Measurements from ENCODE around the gene SARDH. TPM values are rescaled to one million over a fixed set of nuclear protein-coding genes. Genes with fewer than 3 reads are reported as not detected.

Gene SARDH
- total RNA-seq, 2 donors from 2014 or later = 20.2 to 61.0 TPM

DNA sequence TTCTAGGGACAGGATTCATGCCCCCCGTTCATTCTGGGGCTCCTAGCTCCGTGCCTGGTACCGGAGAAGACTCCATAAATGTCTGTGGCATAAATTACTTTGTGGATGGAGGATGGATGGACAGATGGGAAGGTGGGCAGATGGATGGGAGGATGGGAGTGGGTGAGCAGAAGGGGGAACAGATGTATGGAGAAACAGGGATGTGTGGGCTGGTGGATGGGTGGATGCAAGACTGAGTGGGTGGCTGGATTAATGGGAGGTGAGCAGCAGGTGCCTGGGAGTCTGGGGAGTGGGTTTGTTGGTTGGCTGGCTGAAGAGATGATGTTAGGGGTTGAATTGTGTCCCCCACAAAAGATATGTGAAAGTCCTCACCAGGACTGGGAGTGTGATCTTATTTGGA is 43.5 kb downstream of the SARDH start:
- Histone ChIP-seq H3K36me3 (replicated peaks in 1 of 2; ENCODE audit: insufficient read depth in 1 of 2, low read depth in 2 of 2) (peaks cover 0 to 7% of the 10 kb centered on the region in 2 donors), H3K9me3 (no peaks in the 10 kb centered on the region), H3K27ac (no peak overlapping the region), H3K4me3 (no peak overlapping the region), H3K4me1 (no peaks in the 10 kb centered on the region), H3K27me3 (no peaks in the 10 kb centered on the region)
- ATAC-seq (no peak), DNase-seq (no peak)
- WGBS, 2 donors = 56 to 72% methylated on average over 3 of the region's 3 CpGs
- TF ChIP-seq POLR2A (IDR thresholded peaks at IDR 0.05) = no peak
- TF ChIP-seq, protein P1, sequence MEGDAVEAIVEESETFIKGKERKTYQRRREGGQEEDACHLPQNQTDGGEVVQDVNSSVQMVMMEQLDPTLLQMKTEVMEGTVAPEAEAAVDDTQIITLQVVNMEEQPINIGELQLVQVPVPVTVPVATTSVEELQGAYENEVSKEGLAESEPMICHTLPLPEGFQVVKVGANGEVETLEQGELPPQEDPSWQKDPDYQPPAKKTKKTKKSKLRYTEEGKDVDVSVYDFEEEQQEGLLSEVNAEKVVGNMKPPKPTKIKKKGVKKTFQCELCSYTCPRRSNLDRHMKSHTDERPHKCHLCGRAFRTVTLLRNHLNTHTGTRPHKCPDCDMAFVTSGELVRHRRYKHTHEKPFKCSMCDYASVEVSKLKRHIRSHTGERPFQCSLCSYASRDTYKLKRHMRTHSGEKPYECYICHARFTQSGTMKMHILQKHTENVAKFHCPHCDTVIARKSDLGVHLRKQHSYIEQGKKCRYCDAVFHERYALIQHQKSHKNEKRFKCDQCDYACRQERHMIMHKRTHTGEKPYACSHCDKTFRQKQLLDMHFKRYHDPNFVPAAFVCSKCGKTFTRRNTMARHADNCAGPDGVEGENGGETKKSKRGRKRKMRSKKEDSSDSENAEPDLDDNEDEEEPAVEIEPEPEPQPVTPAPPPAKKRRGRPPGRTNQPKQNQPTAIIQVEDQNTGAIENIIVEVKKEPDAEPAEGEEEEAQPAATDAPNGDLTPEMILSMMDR (IDR thresholded peaks at IDR 0.05) = no peak
- intact Hi-C loops (cut with DNase I) = no loop called here

DNA sequence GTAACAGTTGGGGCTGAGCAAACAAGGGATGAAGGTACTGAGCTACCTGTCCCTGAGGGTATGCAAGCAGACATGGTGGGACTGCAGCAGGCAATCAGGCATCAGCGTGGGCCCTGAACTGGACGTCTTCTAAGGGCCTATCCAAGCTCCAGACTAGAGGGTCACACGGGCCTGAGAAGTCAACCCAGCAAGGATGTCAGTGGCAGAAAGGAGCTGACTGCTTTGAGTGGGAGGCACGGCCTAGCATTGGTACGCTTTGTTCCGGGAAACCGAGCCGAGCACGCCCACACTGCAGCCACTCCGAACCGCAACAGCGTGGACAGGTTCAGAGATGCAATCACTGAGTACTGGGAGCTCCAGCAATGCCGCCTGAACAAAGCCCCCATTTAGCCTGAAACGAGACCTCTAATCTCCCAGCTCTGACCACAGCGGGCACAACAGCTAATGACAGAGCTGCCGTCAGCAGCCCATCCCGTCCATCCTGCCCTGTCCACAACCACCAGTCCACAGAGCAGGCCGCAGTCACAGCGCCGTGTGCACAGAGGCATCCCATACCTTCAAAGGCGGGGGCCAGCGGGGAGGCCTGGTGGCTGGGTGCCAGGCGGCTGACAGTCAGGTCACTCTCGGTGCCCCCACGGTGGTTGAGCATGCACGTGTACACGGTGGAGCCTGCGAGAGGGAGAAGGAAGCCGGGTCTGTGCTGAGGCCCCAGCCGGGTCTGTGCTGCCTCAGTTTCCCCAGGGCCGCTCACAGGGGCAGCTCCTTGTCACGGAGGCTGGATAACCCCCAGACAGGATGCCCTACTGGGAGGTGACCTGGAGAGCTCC is 44.2 kb downstream of the SARDH start:
- H3K4me3 ChIP-seq = no peak overlapping the region
- 85 to 94% methylated on average over 3 to 28 of the region's 32 CpGs for WGBS, 2 donors
- H3K27me3 ChIP-seq = no peaks in the 10 kb centered on the region
- TF ChIP-seq POLR2A (IDR thresholded peaks at IDR 0.05) = no peak
- TF ChIP-seq, protein P1 (IDR thresholded peaks at IDR 0.05) = no peak
- H3K9me3 ChIP-seq = no peaks in the 10 kb centered on the region
- ATAC-seq = no peak
- H3K36me3 ChIP-seq (replicated peaks in 1 of 2; ENCODE audit: insufficient read depth in 1 of 2, low read depth in 2 of 2) = peaks cover 0 to 9% of the 10 kb centered on the region in 2 donors
- no peaks in the 10 kb centered on the region for H3K4me1 ChIP-seq
- no peak for DNase-seq
- no peak overlapping the region for H3K27ac ChIP-seq
- intact Hi-C loops (cut with DNase I) = no loop called here

DNA sequence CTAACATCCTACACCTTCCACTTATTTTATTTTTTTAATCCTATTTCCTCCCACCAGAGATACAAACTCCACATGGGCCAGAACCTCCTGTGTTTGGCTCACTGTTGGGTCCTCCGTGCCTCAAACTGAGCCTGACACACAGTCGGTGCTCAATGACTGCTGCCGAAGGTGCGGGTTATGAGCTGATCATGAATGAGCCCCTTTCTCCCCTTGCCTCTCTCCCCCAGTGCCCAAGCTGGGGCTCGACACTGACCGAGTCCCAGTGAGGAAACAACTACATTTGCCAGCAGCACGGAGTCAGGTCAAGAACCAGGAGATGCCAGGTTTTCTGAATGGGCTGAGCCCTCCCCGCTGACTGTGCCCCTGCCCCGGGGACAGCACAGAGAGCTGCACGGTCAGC is 45.0 kb downstream of the SARDH start:
- no peaks in the 10 kb centered on the region for H3K9me3 ChIP-seq
- WGBS, 2 donors = 84 to 88% methylated on average over 9 to 10 of the region's 10 CpGs
- ATAC-seq = no peak

DNA sequence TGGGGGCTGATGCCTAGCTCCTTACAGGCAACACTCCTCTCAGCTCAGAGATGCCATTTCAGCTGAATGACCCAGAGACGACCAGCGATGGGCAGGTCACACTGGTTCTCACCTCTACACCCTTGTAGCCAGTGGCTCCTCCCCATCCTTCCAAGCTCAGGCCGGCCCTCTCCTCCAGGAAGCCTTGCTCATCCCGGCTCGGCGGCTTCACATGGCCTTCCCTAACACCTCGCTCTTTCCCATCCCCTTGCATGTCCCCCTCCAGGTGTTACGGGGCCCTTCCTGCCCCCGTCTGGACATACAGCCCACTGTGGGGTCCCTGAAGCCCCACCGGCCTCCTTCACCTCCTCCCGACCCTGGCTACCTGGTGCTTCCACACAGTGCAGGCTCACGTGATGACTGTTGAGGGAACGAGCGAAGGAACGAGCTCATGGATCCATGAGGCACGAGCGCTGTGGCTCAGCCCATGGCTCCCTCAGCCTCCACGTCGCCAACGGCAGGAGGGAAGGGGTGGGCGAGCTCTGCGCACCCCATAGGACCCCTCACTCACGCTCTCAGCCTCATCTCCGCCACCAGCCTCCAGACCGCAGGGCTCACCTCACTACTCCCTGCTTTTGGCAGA is 45.7 kb downstream of the SARDH start:
- H3K4me3 ChIP-seq = no peak overlapping the region
- TF ChIP-seq, protein P1 (IDR thresholded peaks at IDR 0.05) = no peak
- TF ChIP-seq POLR2A (IDR thresholded peaks at IDR 0.05) = no peak
- H3K27ac ChIP-seq = no peak overlapping the region
- H3K36me3 ChIP-seq (replicated peaks in 1 of 2; ENCODE audit: insufficient read depth in 1 of 2, low read depth in 2 of 2) = peaks cover 0 to 9% of the 10 kb centered on the region in 2 donors
- DNase-seq (no peak), ATAC-seq (no peak)
- intact Hi-C loops (cut with DNase I) = no loop called here
- no peaks in the 10 kb centered on the region for H3K27me3 ChIP-seq
- WGBS, 2 donors = 93 to 94% methylated on average over 23 to 25 of the region's 25 CpGs
- no peaks in the 10 kb centered on the region for H3K9me3 ChIP-seq
- H3K4me1 ChIP-seq = no peaks in the 10 kb centered on the region

More for the DNA sequence above, 45.0 kb downstream of the SARDH start:
- DNase-seq = no peak
- no peaks in the 10 kb centered on the region for H3K4me1 ChIP-seq
- intact Hi-C loops (cut with DNase I) = no loop called here
- H3K27ac ChIP-seq = no peak overlapping the region
- TF ChIP-seq POLR2A (IDR thresholded peaks at IDR 0.05) = no peak
- TF ChIP-seq, protein P1 (IDR thresholded peaks at IDR 0.05) = no peak
- H3K36me3 ChIP-seq (replicated peaks in 1 of 2; ENCODE audit: insufficient read depth in 1 of 2, low read depth in 2 of 2) = peaks cover 0 to 9% of the 10 kb centered on the region in 2 donors
- no peak overlapping the region for H3K4me3 ChIP-seq
- H3K27me3 ChIP-seq = no peaks in the 10 kb centered on the region
